NCI-H2107 treated with DMSO at 0.1 percent for 48 hours (cell line): ENCODE measurements around the gene ZNF438.
"Not testable (repeated sequence)": the region's sequence is repeated elsewhere in the genome, so short reads cannot be mapped to it uniquely, and the experiment has no call there.

Source experiments
- DNase-seq: peaks from one replicate; lab custom pipeline; 2025; ENCODE audit not compliant: unreplicated experiment; lab: John Stamatoyannopoulos, UW

ZNF438 gene

GRCh38 chr10:31055573-31056251 is 24.0 kb upstream of the ZNF438 start:
- no peak for DNase-seq

- no peak for DNase-seq
These were observed 20.0 kb upstream of the ZNF438 start for GRCh38 chr10:31051703-31052102.

GRCh38 chr10:31042670-31043069 is 11.0 kb upstream of the ZNF438 start:
- DNase-seq, result no peak

GRCh38 chr10:31041011-31041410 is 9.3 kb upstream of the ZNF438 start:
- no peak for DNase-seq

- not testable (repeated sequence) for DNase-seq
These were observed 7.3 kb upstream of the ZNF438 start for GRCh38 chr10:31039006-31039405.

- no peak for DNase-seq
These were observed 6.1 kb upstream of the ZNF438 start for GRCh38 chr10:31037749-31038148.

GRCh38 chr10:31036209-31036608 is 4.5 kb upstream of the ZNF438 start:
- no peak for DNase-seq

- DNase-seq, result no peak
These were observed 3.7 kb upstream of the ZNF438 start for GRCh38 chr10:31035266-31035798.

- peak; percentile 13 for DNase-seq
These were observed 2.6 kb upstream of the ZNF438 start for GRCh38 chr10:31034098-31034909.

- no peak for DNase-seq
These were observed 1.5 kb upstream of the ZNF438 start for GRCh38 chr10:31033147-31033546.

- peak; percentile 62 for DNase-seq
These were observed 830 bp upstream of the ZNF438 start for GRCh38 chr10:31032258-31033132.

- no peak for DNase-seq
These were observed 484 bp downstream of the ZNF438 start for GRCh38 chr10:31031205-31031557.

GRCh38 chr10:31030800-31031199 is 865 bp downstream of the ZNF438 start:
- DNase-seq, result no peak

- DNase-seq, result peak; percentile 3
These were observed 1.4 kb downstream of the ZNF438 start for GRCh38 chr10:31030260-31030659.

GRCh38 chr10:31028081-31028480 is 3.6 kb downstream of the ZNF438 start:
- no peak for DNase-seq

- DNase-seq, result not testable (repeated sequence)
These were observed 5.4 kb downstream of the ZNF438 start for GRCh38 chr10:31026279-31026678.

- no peak for DNase-seq
These were observed 6.5 kb downstream of the ZNF438 start for GRCh38 chr10:31025142-31025541.

GRCh38 chr10:31023558-31023957 is 8.1 kb downstream of the ZNF438 start:
- no peak for DNase-seq

GRCh38 chr10:31020209-31020608 is 11.5 kb downstream of the ZNF438 start:
- no peak for DNase-seq

GRCh38 chr10:31018962-31019361 is 12.7 kb downstream of the ZNF438 start:
- DNase-seq, result no peak

- DNase-seq, result no peak
These were observed 13.3 kb downstream of the ZNF438 start for GRCh38 chr10:31018356-31018750.
